Measurements from ENCODE around the gene B3GNT2. TPM values are rescaled to one million over a fixed set of nuclear protein-coding genes. Genes with fewer than 3 reads are reported as not detected.

B3GNT2 gene
- polyA plus RNA-seq, 2 donors: 13.0 to 13.5 TPM

DNA sequence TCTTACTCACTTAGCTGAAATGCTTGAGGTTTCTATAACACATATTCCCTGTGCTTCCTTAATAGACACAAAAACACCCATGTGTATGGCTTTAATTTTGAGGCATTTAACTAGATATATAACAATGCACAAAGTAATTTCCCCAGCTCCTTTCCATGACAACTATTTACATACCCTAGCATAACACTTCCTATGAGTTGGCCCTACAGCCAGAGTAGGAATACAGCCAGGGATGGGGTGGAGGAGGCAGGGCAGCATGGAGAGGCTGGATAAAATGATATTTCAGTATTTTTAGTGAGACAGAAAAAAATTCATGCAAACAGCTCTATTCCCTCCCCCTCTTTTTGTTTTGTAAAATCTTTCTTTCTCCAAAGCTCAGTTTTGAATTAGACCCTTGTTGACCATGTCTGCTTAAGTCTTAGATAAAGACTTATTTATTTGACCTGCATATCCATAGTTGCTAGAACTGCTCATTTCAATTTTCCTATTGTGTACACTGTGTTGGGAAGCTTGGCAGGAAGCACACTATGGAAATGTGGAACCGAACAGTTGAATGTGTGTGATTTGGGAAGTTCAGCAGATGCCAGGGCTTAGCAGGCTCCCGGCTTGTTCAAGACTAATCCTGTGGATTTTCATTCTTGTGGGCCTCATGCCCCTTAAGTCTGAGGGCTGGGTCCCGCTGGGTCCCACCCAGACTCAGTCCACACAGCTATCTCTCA lies 11.2 kb upstream of the B3GNT2 start:
- Histone ChIP-seq H3K4me1 (ENCODE audit: control insufficient read depth in 2 of 2, insufficient read depth in 2 of 2, low read length in 1 of 2) (no peaks in the 10 kb centered on the region), H3K27ac (ENCODE audit: low read depth in 2 of 2, low read length in 1 of 2) (no peak overlapping the region), H3K36me3 (ENCODE audit: control insufficient read depth in 2 of 2, insufficient read depth in 2 of 2, low read length in 1 of 2) (no peaks in the 10 kb centered on the region), H3K4me3 (ENCODE audit: low read depth in 1 of 2, low read length in 2 of 2) (no peak overlapping the region), H3K9me3 (ENCODE audit: control insufficient read depth in 2 of 2, insufficient read depth in 1 of 2, low read depth in 1 of 2, low read length in 1 of 2) (no peaks in the 10 kb centered on the region), H3K27me3 (ENCODE audit: control insufficient read depth in 1 of 2, insufficient read depth in 2 of 2, low read length in 2 of 2) (no peaks in the 10 kb centered on the region)
- 72 to 73% methylated on average over 3 of the region's 3 CpGs for WGBS, 2 donors

DNA sequence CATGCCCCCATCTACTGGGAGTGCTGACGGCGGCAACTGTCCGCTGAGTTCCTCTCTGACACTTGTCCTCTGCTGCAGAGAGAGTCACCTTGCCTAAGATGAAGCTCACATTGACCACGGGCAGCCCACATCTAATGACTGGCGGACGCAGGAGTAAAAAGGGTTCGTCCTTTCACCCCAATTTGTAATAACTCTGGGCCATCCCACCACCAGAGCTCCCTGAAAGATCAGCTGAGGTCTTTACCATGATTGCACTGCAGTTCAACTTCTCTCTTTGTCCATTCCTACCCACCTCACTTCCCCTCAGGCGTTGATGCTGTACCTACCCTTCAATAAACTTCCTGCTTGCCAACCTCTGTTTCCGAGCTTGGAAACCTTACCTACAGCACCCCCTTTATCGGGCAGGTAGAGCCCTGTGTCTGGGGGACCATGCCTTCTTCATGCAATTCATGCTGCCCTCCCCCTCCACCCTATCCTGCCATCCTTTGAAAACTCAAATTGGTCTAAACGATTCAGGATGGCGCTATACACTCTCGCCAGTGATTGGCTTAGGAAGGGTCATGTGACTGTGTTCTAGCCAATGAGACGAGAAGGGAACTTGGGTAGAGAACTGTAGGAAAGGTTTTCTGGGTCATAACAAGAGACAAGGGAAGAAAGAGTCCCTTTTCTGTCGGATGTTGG lies 10.3 kb upstream of the B3GNT2 start:
- Histone ChIP-seq H3K9me3 (ENCODE audit: control insufficient read depth in 2 of 2, insufficient read depth in 1 of 2, low read depth in 1 of 2, low read length in 1 of 2) (no peaks in the 10 kb centered on the region), H3K27me3 (ENCODE audit: control insufficient read depth in 1 of 2, insufficient read depth in 2 of 2, low read length in 2 of 2) (no peaks in the 10 kb centered on the region)
- whole genome bisulfite sequencing, 2 donors: 92 to 93% methylated on average over 15 of the region's 15 CpGs

DNA sequence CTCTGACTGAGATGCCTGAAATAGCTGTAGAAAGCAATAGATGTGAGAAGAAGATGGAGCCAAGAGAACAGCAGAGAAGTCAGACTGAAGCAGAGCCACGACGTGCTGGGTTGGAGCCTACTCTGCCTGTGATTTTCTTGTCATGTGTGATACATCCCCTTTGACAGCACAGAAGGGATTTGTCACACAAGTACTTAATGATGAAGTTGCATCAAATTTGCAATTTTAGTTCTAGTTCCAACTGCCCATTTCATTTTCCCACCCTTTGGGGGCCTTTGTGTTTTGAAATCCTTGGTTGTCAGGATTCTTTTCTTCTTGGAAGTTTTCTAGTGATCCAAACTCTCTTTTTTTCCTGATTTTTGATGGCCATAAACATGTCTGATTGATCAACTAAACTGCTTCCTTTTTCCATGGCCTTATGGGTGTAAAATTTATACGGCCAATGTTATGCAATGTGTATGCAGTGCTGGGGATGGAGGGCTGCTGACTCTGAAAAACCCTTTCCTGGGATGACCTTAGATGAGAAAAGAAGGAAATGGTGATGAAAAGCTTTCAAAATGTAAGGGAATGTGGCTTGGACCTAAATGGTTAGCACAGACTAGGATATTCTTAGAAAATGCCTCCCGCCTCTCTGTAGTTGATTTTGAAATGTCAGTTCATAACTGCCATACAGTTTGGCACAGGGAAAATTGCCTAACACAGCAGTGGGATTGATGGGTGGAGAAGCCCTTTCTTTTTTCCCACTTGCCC lies 9.6 kb upstream of the B3GNT2 start:
- WGBS, 2 donors: 74 to 75% methylated on average over 4 of the region's 4 CpGs
- no peak overlapping the region for H3K27ac ChIP-seq (ENCODE audit: low read depth in 2 of 2, low read length in 1 of 2)
- H3K4me1 ChIP-seq (ENCODE audit: control insufficient read depth in 2 of 2, insufficient read depth in 2 of 2, low read length in 1 of 2): no peaks in the 10 kb centered on the region

More for the DNA sequence above, 10.3 kb upstream of the B3GNT2 start:
- Histone ChIP-seq H3K27ac (ENCODE audit: low read depth in 2 of 2, low read length in 1 of 2) (no peak overlapping the region), H3K4me3 (ENCODE audit: low read depth in 1 of 2, low read length in 2 of 2) (no peak overlapping the region), H3K4me1 (ENCODE audit: control insufficient read depth in 2 of 2, insufficient read depth in 2 of 2, low read length in 1 of 2) (no peaks in the 10 kb centered on the region), H3K36me3 (ENCODE audit: control insufficient read depth in 2 of 2, insufficient read depth in 2 of 2, low read length in 1 of 2) (no peaks in the 10 kb centered on the region)

DNA sequence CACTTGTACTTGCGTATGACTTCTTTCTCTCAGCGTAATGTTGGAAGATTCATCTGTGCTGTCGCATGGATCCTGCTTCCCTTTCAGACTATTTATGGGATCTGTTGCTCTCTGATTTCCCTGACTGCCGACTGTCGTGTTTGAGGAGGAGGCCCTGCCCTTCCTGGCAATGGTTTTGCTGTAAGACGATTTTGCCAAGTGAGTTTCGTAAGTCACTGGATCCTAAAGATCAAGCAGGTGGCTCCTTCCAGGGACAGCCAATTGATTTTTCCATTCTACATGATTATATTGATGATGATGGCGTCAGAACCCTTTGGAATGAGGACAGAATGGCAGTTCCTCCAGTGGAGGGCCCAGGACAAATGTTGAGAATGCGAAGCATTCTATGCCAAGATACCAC lies 8.7 kb upstream of the B3GNT2 start:
- no peak overlapping the region for H3K27ac ChIP-seq (ENCODE audit: low read depth in 2 of 2, low read length in 1 of 2)
- WGBS, 2 donors: 75 to 77% methylated on average over 9 of the region's 9 CpGs
- H3K9me3 ChIP-seq (ENCODE audit: control insufficient read depth in 2 of 2, insufficient read depth in 1 of 2, low read depth in 1 of 2, low read length in 1 of 2): no peaks in the 10 kb centered on the region
- no peaks in the 10 kb centered on the region for H3K27me3 ChIP-seq (ENCODE audit: control insufficient read depth in 1 of 2, insufficient read depth in 2 of 2, low read length in 2 of 2)
- no peak overlapping the region for H3K4me3 ChIP-seq (ENCODE audit: low read depth in 1 of 2, low read length in 2 of 2)
- H3K36me3 ChIP-seq (ENCODE audit: control insufficient read depth in 2 of 2, insufficient read depth in 2 of 2, low read length in 1 of 2): peaks cover 0 to under 1% of the 10 kb centered on the region in 2 donors
- no peaks in the 10 kb centered on the region for H3K4me1 ChIP-seq (ENCODE audit: control insufficient read depth in 2 of 2, insufficient read depth in 2 of 2, low read length in 1 of 2)

More for the DNA sequence above, 9.6 kb upstream of the B3GNT2 start:
- Histone ChIP-seq H3K9me3 (ENCODE audit: control insufficient read depth in 2 of 2, insufficient read depth in 1 of 2, low read depth in 1 of 2, low read length in 1 of 2) (no peaks in the 10 kb centered on the region), H3K27me3 (ENCODE audit: control insufficient read depth in 1 of 2, insufficient read depth in 2 of 2, low read length in 2 of 2) (no peaks in the 10 kb centered on the region), H3K36me3 (ENCODE audit: control insufficient read depth in 2 of 2, insufficient read depth in 2 of 2, low read length in 1 of 2) (no peaks in the 10 kb centered on the region), H3K4me3 (ENCODE audit: low read depth in 1 of 2, low read length in 2 of 2) (no peak overlapping the region)

DNA sequence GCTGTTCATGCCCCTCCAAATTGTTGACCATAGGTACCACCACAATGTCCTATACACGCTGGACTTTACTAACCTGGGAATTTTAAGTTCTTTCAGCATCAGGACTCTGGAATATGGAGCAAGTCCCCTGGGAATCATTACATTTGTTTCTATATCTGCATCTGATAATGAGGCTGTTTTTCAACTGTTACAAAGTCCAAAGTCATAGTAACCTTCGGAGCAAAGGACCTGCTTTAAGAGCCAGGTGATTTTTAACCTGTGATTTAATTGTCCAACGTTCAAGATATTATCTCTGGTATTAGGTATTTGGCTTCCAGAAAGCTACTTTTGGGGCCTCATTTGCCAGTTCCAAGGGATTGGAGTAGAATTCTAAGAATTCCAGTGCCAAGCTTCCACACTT lies 7.5 kb upstream of the B3GNT2 start:
- 72 to 80% methylated on average over 3 of the region's 3 CpGs for WGBS, 2 donors
- H3K4me1 ChIP-seq (ENCODE audit: control insufficient read depth in 2 of 2, insufficient read depth in 2 of 2, low read length in 1 of 2): no peaks in the 10 kb centered on the region
- no peak overlapping the region for H3K27ac ChIP-seq (ENCODE audit: low read depth in 2 of 2, low read length in 1 of 2)
- H3K9me3 ChIP-seq (ENCODE audit: control insufficient read depth in 2 of 2, insufficient read depth in 1 of 2, low read depth in 1 of 2, low read length in 1 of 2): no peaks in the 10 kb centered on the region
- peaks cover 0 to 3% of the 10 kb centered on the region in 2 donors for H3K36me3 ChIP-seq (ENCODE audit: control insufficient read depth in 2 of 2, insufficient read depth in 2 of 2, low read length in 1 of 2)
- no peak overlapping the region for H3K4me3 ChIP-seq (ENCODE audit: low read depth in 1 of 2, low read length in 2 of 2)
- no peaks in the 10 kb centered on the region for H3K27me3 ChIP-seq (ENCODE audit: control insufficient read depth in 1 of 2, insufficient read depth in 2 of 2, low read length in 2 of 2)

DNA sequence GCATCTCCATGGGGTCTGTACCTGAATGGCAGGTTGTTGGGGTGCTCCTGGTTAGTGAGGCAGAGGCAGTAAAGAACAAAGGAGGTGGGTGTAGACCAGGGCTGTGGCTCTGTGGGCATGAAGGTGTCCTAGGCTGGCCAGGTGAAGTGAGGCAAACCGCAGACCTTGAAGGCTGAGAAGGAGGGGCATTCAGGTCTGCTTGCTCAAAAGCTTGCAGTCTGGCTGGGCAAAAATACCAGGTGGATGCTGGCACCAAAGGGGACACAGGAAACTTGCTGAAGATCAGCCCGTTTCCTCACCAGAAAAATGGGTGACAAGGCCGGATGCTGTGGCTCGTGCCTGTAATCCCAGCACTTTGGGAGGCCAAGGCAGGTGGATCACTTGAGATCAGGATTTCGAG lies 6.7 kb upstream of the B3GNT2 start:
- no peak overlapping the region for H3K27ac ChIP-seq (ENCODE audit: low read depth in 2 of 2, low read length in 1 of 2)

DNA sequence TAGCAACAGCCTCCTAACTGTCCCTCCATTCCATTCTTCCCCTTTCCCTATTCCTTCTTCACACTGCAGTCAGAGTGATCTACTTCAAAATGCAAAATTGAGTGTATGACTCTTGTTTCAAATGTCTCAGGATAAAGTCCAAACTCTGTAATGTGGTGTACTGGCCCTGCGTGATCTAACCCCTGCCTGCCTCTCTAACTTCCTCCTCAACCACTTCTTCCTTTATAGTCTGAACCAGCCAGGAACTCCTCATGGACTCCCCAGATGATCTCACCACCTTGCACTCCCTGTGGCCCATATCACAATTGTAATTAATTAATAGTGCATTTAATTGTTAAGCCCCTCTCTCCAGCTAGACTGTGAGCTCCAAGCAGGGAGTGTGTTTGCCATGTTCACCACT lies 3.1 kb upstream of the B3GNT2 start:
- no peak overlapping the region for H3K4me3 ChIP-seq (ENCODE audit: low read depth in 1 of 2, low read length in 2 of 2)
- H3K9me3 ChIP-seq (ENCODE audit: control insufficient read depth in 2 of 2, insufficient read depth in 1 of 2, low read depth in 1 of 2, low read length in 1 of 2): no peaks in the 10 kb centered on the region
- H3K36me3 ChIP-seq (ENCODE audit: control insufficient read depth in 2 of 2, insufficient read depth in 2 of 2, low read length in 1 of 2): peaks cover 0 to 3% of the 10 kb centered on the region in 2 donors
- 75 to 81% methylated on average over 1 of the region's 1 CpG for WGBS, 2 donors
- peaks cover 0 to 4% of the 10 kb centered on the region in 2 donors for H3K4me1 ChIP-seq (ENCODE audit: control insufficient read depth in 2 of 2, insufficient read depth in 2 of 2, low read length in 1 of 2)
- H3K27ac ChIP-seq (ENCODE audit: low read depth in 2 of 2, low read length in 1 of 2): no peak overlapping the region
- no peaks in the 10 kb centered on the region for H3K27me3 ChIP-seq (ENCODE audit: control insufficient read depth in 1 of 2, insufficient read depth in 2 of 2, low read length in 2 of 2)

More for the DNA sequence above, 6.7 kb upstream of the B3GNT2 start:
- Histone ChIP-seq H3K9me3 (ENCODE audit: control insufficient read depth in 2 of 2, insufficient read depth in 1 of 2, low read depth in 1 of 2, low read length in 1 of 2) (no peaks in the 10 kb centered on the region), H3K36me3 (ENCODE audit: control insufficient read depth in 2 of 2, insufficient read depth in 2 of 2, low read length in 1 of 2) (peaks cover 0 to 3% of the 10 kb centered on the region in 2 donors), H3K4me3 (ENCODE audit: low read depth in 1 of 2, low read length in 2 of 2) (no peak overlapping the region), H3K4me1 (ENCODE audit: control insufficient read depth in 2 of 2, insufficient read depth in 2 of 2, low read length in 1 of 2) (no peaks in the 10 kb centered on the region), H3K27me3 (ENCODE audit: control insufficient read depth in 1 of 2, insufficient read depth in 2 of 2, low read length in 2 of 2) (no peaks in the 10 kb centered on the region)
- 84 to 95% methylated on average over 5 of the region's 5 CpGs for WGBS, 2 donors

DNA sequence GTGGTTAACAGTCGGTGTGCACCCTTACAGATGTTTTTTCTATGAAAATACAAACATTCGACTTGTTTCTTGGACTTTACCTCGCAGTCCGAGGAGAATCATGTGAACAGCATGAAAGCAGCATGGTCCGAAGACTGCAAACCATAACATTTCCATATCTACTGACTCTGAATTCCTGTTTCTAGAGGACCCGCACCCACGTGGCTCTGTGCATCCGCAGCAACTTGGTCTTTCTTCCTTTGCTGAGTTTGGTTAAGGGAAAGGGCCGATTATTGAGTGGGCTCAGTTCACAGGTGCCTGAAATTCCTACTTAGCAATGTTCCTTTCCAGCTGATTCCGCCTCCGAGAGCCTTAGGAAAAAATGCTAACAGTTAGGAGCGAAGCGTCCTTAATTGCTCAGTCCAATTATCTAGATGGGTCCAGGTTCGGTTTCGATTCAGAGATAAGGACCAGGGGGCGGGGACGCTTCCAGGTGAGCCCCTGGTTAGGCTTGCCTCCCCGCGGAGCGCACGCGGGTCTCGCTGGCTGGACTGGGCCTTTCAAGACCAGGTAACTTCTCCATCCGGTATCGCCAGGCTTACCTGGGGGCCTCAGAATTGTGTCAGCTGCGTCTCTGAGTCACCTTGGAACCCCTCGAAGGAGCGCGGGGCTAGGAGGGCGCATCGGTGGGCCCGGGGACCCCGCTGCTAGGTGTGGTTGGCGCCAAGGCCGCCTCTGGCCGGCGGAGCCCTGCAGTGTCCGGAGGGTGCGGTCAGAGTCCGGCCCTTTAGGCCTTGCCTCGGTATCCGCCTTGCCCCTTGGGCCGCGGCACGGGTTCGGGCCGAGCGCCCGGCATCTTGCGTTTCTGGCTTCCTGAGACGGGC lies 1.1 kb upstream of the B3GNT2 start:
- H3K36me3 ChIP-seq (ENCODE audit: control insufficient read depth in 2 of 2, insufficient read depth in 2 of 2, low read length in 1 of 2): peaks cover 0 to 3% of the 10 kb centered on the region in 2 donors
- H3K9me3 ChIP-seq (ENCODE audit: control insufficient read depth in 2 of 2, insufficient read depth in 1 of 2, low read depth in 1 of 2, low read length in 1 of 2): no peaks in the 10 kb centered on the region
- WGBS, 2 donors: 54 to 59% methylated on average over 51 of the region's 51 CpGs
- no peaks in the 10 kb centered on the region for H3K27me3 ChIP-seq (ENCODE audit: control insufficient read depth in 1 of 2, insufficient read depth in 2 of 2, low read length in 2 of 2)
- peak overlapping the region; percentile 96 to 97 for H3K4me3 ChIP-seq (ENCODE audit: low read depth in 1 of 2, low read length in 2 of 2)
- H3K4me1 ChIP-seq (ENCODE audit: control insufficient read depth in 2 of 2, insufficient read depth in 2 of 2, low read length in 1 of 2): peaks cover 2 to 4% of the 10 kb centered on the region in 2 donors
- H3K27ac ChIP-seq (ENCODE audit: low read depth in 2 of 2, low read length in 1 of 2): no peak overlapping the region

Measured in esophagus (tissue), 2 donors.